GM21786 (cell line): ENCODE measurements around the gene CEMIP2.
A peak's percentile ranks its signal among the peaks of the same experiment; 100 is the strongest.

ENCODE experiments used
- ATAC-seq: cut with Tn5 transposase; IDR thresholded peaks from one replicate; pipeline ENCODE4 v1.9.1; 2021; ENCODE audit not compliant: unreplicated experiment

CEMIP2 gene

GRCh38 chr9:71778085-71778484, 9.8 kb upstream of the CEMIP2 start:
- ATAC-seq, result no peak

GRCh38 chr9:71774920-71775319, 6.6 kb upstream of the CEMIP2 start:
- ATAC-seq, result no peak

- ATAC-seq, result no peak
Observed at GRCh38 chr9:71772726-71773125, 4.4 kb upstream of the CEMIP2 start.

- ATAC-seq, result no peak
Observed at GRCh38 chr9:71770170-71770569, 1.9 kb upstream of the CEMIP2 start.

- peak; percentile 36 for ATAC-seq
Observed at GRCh38 chr9:71769175-71770161, 1.2 kb upstream of the CEMIP2 start.

- no peak for ATAC-seq
Observed at GRCh38 chr9:71767776-71768321, 464 bp downstream of the CEMIP2 start.

GRCh38 chr9:71767163-71767775, 1.0 kb downstream of the CEMIP2 start:
- ATAC-seq, result no peak

- no peak for ATAC-seq
Observed at GRCh38 chr9:71766663-71767062, 1.6 kb downstream of the CEMIP2 start.

GRCh38 chr9:71765693-71766092, 2.6 kb downstream of the CEMIP2 start:
- ATAC-seq, result no peak

GRCh38 chr9:71764891-71765290, 3.4 kb downstream of the CEMIP2 start:
- no peak for ATAC-seq

GRCh38 chr9:71764463-71764862, 3.9 kb downstream of the CEMIP2 start:
- ATAC-seq, result no peak

GRCh38 chr9:71763832-71764231, 4.5 kb downstream of the CEMIP2 start:
- no peak for ATAC-seq

- ATAC-seq, result no peak
Observed at GRCh38 chr9:71762900-71763653, 5.2 kb downstream of the CEMIP2 start.

- ATAC-seq, result no peak
Observed at GRCh38 chr9:71761938-71762353, 6.4 kb downstream of the CEMIP2 start.

- ATAC-seq, result no peak
Observed at GRCh38 chr9:71760901-71761300, 7.4 kb downstream of the CEMIP2 start.

GRCh38 chr9:71758785-71759184, 9.5 kb downstream of the CEMIP2 start:
- no peak for ATAC-seq

GRCh38 chr9:71758277-71758676, 10.0 kb downstream of the CEMIP2 start:
- ATAC-seq, result no peak

GRCh38 chr9:71756753-71757152, 11.6 kb downstream of the CEMIP2 start:
- no peak for ATAC-seq

GRCh38 chr9:71755869-71756268, 12.4 kb downstream of the CEMIP2 start:
- ATAC-seq, result no peak

- ATAC-seq, result no peak
Observed at GRCh38 chr9:71755230-71755629, 13.1 kb downstream of the CEMIP2 start.

- ATAC-seq, result no peak
Observed at GRCh38 chr9:71754151-71754550, 14.2 kb downstream of the CEMIP2 start.
